HG03558 (cell line): ENCODE data around the gene TPD52L2.
"Not testable (repeated sequence)": the region's sequence is repeated elsewhere in the genome, so short reads cannot be mapped to it uniquely, and the experiment has no call there.

Experiments used
- ATAC-seq: cut with Tn5 transposase; IDR thresholded peaks from one replicate; pipeline ENCODE4 v1.9.1; 2021; ENCODE audit warnings: moderate number of reproducible peaks; ENCODE audit not compliant: unreplicated experiment; ENCODE audit errors: extremely low read depth

TPD52L2 gene

DNA sequence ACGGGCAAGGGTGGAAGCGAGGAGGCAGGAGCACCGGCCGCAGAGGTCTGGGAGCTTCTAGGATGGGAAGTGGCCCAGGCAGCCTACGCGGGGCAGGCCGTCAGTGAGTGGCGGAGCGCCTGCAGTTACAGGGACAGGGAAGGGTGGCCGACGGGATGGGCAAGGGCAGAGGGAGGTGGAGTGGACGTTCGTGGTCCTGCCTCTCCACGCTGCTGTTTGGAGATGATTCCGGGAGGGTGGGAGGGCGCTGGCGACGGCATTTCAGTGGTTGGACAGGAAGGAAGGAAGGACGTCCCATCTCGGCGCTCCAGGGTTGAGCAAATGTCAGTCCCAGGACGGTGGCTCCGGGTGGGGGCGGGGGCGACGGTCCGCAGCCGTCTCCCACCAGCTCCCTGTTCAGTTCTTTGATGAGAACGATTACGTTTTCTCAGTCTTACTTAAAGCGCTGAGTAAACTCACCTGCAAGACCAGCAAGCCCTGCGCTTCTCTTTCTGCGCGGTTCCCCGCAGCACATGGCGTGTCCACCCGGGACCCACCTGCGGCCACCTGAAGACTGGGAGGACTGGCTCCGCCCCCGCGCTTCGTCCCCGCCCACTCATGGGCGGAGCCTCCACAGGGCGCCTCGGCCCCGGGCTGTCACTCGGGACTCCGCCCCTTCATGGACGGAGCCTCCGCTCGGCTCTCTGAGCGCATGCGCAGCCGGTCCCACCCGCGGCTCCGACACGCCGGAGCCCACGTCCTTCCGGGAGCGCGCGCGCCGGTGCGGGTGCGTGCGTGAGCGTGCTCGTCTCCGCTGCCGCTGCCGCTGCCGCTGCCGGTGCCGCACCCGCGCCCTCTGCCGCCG is 29.5 kb downstream of the TPD52L2 start, which contains the start of gene DNAJC5:
Gene DNAJC5 (plus strand): TSS at position 769 of the 844 bp plus-strand sequence. CDS start 33,220 bp downstream, outside the sequence.
- ATAC-seq = peak; percentile 64

GRCh38 chr20:63895202-63895951 is 30.3 kb downstream of the TPD52L2 start:
- ATAC-seq = no peak

GRCh38 chr20:63895952-63896263 is 30.8 kb downstream of the TPD52L2 start:
- ATAC-seq = no peak

- ATAC-seq = no peak
Observed at GRCh38 chr20:63896264-63897105, 31.4 kb downstream of the TPD52L2 start.

GRCh38 chr20:63897978-63898561 is 33.0 kb downstream of the TPD52L2 start:
- no peak for ATAC-seq

GRCh38 chr20:63898882-63899558 is 34.0 kb downstream of the TPD52L2 start:
- ATAC-seq = no peak

DNA sequence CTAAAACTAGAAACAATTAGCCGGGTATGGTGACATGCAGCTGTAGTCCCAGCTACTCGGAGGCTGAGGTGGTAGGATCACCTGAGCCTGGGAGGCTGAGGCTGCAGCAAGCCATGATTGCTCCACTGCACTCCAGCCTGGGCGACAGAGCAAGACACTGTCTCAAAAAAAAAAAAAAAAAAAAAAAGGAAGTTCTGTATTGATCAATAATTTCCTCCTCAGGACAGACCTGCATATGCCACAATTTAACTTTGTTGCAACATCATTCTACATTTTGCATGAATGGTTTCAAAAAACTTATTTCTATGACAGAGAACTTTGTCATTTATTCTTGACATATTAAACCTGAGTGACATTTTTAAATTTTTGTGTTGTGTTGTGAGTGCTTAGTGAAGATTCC is 35.3 kb downstream of the TPD52L2 start:
- ATAC-seq = no peak

- no peak for ATAC-seq
Observed at GRCh38 chr20:63903796-63904561, 38.9 kb downstream of the TPD52L2 start.

DNA sequence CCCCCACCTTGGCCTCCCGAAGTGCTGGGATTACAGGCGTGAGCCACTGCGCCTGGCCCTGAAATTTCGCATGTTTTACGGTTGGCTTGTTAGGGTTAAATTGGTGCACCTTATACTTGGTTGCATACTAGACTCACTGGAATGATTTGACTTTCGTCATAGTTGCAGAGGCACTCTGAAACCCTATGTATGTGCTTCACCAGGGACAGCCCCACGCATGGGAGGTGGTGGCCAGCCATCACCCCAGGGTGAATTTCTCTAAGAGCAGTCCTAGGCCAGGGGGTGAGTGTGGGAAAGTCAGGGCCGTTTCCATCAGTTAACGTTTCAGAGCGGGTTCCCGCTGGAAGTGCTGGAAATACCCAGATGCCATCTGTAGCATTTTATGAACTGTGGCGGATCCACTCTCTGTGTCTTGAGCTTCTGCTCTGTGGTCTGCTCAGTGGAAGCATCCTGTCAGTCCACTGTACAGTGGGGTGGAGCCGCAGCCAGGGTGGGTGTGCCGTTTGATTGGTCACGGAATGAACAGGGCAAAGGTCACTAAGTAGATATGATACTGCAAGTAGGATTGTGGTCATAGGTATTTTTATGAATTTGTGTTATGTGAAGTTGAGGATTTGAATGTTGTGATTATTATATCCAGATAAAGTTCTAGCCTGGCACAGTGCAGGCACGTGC is 43.1 kb downstream of the TPD52L2 start:
- ATAC-seq = no peak

GRCh38 chr20:63911176-63911575 is 46.1 kb downstream of the TPD52L2 start:
- no peak for ATAC-seq

DNA sequence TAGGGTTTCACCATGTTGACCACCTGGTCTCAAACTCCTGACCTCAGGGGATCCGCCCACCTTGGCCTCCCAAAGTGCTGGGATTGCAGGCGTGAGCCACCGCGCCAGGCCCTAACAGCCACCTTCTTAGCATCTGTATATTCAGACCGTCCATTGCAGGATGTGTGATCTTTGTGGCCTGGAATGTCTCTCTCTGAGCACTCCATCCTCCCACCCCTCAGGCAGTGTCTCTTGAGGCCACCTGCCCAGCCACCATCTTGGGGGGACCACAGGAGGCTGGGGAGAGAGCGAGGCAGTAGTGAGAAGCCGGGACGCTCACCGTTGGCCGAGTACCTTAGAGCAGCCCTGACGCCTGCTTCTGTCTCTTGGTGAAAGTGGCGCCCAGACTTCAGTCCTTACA is 48.7 kb downstream of the TPD52L2 start:
- ATAC-seq = no peak

GRCh38 chr20:63915471-63915870 is 50.4 kb downstream of the TPD52L2 start:
- no peak for ATAC-seq

DNA sequence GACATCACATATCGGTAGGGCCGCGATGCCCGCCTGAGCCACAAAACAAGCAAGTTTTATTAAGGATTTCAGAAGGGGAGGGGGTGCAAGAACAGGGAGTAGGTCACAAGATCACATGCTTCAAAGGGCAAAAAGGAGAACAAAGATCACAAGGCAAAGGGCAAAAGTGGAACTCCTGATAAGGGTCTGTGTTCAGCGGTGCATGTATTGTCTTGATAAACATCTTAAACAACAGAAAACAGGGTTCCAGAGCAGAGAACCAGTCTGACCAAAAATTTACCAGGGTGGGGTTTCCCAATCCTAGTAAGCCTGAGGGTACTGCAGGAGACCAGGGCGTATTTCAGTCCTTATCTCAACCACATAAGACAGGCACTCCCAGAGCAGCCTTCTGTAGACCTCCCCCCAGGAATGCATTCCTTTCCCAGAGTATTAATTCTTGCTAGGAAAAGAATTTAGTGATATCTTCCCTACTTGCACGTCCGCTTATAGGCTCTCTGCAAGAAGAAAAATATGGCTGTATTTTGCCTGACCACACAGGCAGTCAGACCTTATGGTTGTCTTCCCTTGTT is 51.4 kb downstream of the TPD52L2 start:
- ATAC-seq = not testable (repeated sequence)

- ATAC-seq = no peak
Observed at GRCh38 chr20:63917811-63918210, 52.7 kb downstream of the TPD52L2 start.

DNA sequence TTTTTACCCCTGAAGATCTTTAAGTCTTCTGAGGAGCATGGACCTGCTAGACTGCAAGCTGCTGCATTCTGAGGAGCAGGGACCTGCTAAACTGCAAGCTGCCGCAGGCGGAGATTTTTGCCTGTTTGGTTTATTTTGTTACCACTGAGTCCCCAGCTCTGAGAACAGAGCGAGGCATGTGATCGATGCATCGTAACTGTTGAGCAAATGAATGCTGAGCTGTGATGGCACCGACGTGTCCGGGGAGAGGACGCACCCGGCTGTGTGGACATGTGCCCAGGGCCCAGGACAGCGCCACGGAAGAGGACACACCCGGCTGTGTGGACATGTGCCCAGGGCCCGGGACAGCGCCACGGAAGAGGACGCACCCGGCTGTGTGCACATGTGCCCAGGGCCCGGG is 54.1 kb downstream of the TPD52L2 start:
- no peak for ATAC-seq

DNA sequence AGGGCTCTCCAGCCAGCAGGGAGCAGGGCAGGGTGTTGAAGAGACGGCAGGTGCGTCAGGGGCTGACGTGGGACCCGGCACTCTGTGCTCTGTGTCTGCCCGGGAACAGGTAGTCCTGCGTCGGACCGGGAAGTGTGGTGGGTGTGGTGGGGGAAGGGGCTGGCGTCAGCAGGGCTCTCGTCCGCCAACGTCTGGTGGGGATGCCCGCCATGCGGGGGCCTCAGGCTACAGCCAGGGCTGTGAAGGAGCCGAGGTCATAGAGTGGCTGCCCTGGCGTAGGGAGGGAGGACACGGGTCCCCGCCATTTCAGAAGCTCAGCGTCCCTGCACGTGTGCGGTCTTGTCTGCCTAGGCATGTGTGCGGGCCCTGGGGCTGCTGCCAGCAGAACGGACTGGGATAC is 55.2 kb downstream of the TPD52L2 start:
- ATAC-seq = no peak

DNA sequence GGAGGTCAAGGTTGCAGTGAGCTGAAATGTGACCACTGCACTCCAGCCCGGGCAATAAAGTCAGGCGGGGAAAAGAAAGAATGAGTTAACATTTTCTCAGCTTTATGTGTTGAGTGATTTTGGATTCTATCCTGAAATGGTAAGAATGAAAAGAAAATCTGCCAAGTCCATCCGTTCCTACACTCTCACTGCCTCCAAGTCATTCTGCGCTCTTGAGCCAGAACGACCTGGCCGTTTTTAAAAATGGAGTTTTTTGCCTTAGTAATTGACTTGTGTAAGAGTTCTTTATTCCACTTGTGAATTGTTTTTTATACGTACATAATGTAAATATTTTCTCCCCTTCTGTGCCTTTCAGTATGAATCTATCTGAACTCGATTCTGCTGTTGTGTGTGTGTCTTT is 58.6 kb downstream of the TPD52L2 start:
- ATAC-seq = no peak

GRCh38 chr20:63924241-63924640 is 59.2 kb downstream of the TPD52L2 start:
- ATAC-seq = no peak
